LNCAP (cell line): Measurements from ENCODE around the gene EPS8.

ENCODE experiments used
- CTCF ChIP-seq: fragments of 450-650 bp; IDR thresholded peaks from 2 replicates; pipeline ENCODE4 v1.5.1; 2017; ENCODE audit warnings: mild to moderate bottlenecking

EPS8 gene

DNA sequence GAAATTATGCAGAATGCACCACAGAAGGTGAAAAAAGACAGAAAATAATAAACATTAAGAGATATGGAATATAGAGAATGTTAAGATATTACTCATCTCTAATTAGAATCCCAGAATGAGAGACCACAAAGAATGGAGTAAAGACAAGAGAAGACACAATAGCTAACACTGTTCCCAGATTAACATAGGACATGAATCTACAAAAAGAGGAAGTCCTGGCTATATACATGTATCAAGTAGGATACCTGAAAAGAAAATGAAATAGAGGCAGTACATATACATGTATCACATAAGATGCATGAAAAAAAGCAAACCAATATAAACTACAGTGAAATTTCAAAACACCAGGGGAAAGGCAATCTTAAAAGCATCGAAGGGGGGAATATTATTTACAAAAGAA, 5.6 kb upstream of the EPS8 start:
- no peak for TF ChIP-seq CTCF

DNA sequence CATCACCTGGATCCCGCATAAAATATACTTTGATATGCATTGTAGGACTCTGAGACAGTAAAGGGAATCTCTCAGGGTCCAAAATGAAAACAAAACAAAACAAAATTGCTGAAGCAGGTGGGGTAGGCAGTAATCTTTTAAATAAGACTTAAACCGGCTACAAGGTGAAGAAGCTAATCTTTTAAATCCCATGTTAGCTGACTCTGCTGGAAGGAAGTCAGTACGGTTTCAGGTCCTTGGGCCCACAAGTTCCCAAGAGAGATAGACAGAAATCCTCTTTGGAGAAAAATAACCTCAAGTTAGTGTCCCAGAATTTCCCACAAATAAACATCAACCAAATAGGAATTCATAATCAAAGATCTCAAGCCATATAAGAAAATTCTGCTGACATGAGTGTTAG, 5.0 kb upstream of the EPS8 start:
- TF ChIP-seq CTCF, result no peak

- TF ChIP-seq CTCF, result no peak
Observed at GRCh38 chr12:15788233-15789219, 662 bp downstream of the EPS8 start.

DNA sequence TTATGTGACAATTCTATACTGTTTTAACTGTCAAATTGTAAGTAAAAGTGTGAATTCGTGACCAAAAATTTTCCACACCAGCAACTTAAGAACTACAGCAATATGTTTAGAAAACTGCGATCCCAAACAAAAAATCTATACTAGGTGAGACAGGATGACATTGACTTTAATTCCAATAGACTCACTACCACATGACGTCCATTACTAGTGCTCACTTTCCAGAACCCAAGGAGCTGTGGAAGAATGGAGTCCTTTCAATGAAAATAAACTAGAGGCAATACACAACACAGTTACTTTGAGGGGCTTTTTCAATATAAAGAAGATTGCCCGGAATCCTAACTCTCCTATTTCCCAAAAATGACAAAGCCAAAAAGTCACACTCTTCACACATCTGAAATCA, 1.4 kb downstream of the EPS8 start:
- no peak for TF ChIP-seq CTCF

GRCh38 chr12:15786772-15787171, 2.4 kb downstream of the EPS8 start:
- TF ChIP-seq CTCF, result no peak

GRCh38 chr12:15783288-15783687, 5.9 kb downstream of the EPS8 start:
- no peak for TF ChIP-seq CTCF

GRCh38 chr12:15782667-15783066, 6.5 kb downstream of the EPS8 start:
- TF ChIP-seq CTCF, result no peak
